ENCODE measurements around the gene GMEB1. TPM values are rescaled to one million over a fixed set of nuclear protein-coding genes. Genes with fewer than 3 reads are reported as not detected.
"Not testable (repeated sequence)": the region's sequence is repeated elsewhere in the genome, so short reads cannot be mapped to it uniquely, and the experiment has no call there.

GMEB1 gene
- total and polyA plus RNA-seq, 10 of the 15 experiments (the other 5 are each of a cell fraction or from before 2014, with no cell fraction given), result 4.9 to 17.6 (median 9.4) TPM

GRCh38 chr1:28655448-28656311 lies 12.9 kb upstream of the GMEB1 start:
- in situ Hi-C loops (cut with MboI); FAIRE-seq: not testable (repeated sequence)

GRCh38 chr1:28656335-28656734 lies 12.2 kb upstream of the GMEB1 start:
- Histone ChIP-seq H4K20me1 (ENCODE audit: control insufficient read depth, insufficient read depth) (no peaks in the 10 kb centered on the region), H3K27me3 (replicated peaks in 1 of 2; ENCODE audit: control insufficient read depth in 2 of 2, insufficient read depth in 2 of 2, low read length in 1 of 2) (no peaks in the 10 kb centered on the region), H3K4me2 (ENCODE audit: control insufficient read depth, insufficient read depth) (no peak overlapping the region), H3K9me3 (replicated peaks; ENCODE audit: control insufficient read depth, insufficient read depth, low read length) (no peaks in the 10 kb centered on the region), H2AFZ (ENCODE audit: control insufficient read depth, low read depth, low read length) (no peak overlapping the region), H3K4me1 (ENCODE audit: control insufficient read depth, insufficient read depth, low read length) (no peaks in the 10 kb centered on the region), H3K79me2 (ENCODE audit: control insufficient read depth, insufficient read depth, low read length) (no peaks in the 10 kb centered on the region), H3K27ac (ENCODE audit: control insufficient read depth, insufficient read depth) (no peak overlapping the region), H3K9ac (ENCODE audit: control insufficient read depth, insufficient read depth, low read length) (no peak overlapping the region), H3K36me3 (ENCODE audit: control insufficient read depth in 2 of 2, insufficient read depth in 2 of 2, low read length in 1 of 2) (no peaks in the 10 kb centered on the region), H3K4me3 (no peak overlapping the region)
- 75% methylated on average over 6 of the region's 6 CpGs for WGBS (ENCODE audit: insufficient coverage, insufficient replicate concordance, low lambda C conversion rate, missing lambda C conversion rate)
- RAD21 ChIA-PET (ENCODE audit: unreplicated experiment), result no interaction called here
- CTCF ChIA-PET, result interaction anchor here (1.0 to 1.3 kb wide), 2 partner anchors 16 to 101 kb away, joined by 3 to 4 read pairs; no protein-coding TSS in a partner anchor
- BruUV-seq (replicated peaks), result no TSS peak
- no peak for DNase-seq (ENCODE audit: low read depth, low spot score)
- no peak for FAIRE-seq
- intact Hi-C loops (cut with micrococcal nuclease; ENCODE audit: unreplicated experiment) (no loop called here), in situ Hi-C loops (cut with MboI) (no loop called here)
- ATAC-seq, result no peak
- SMC1A ChIA-PET (ENCODE audit: uncharacterized antibody, unreplicated experiment), result interaction anchor here (1.5 kb wide), 1 partner anchor 12 kb away, joined by 3 read pairs; no protein-coding TSS in a partner anchor
- POLR2A ChIA-PET, result interaction anchor here (2.8 kb wide), 1 partner anchor 12 kb away, joined by 9 read pairs; the partner anchor contains the start of gene GMEB1
- TF ChIP-seq YY1 (IDR thresholded peaks at IDR 0.05; ENCODE audit: low read depth, low read length) (no peak), PML (IDR thresholded peaks at IDR 0.05; ENCODE audit: low read length) (no peak), IRF3 (IDR thresholded peaks at IDR 0.05) (no peak), JUNB (IDR thresholded peaks at IDR 0.05) (no peak), RAD51 (IDR thresholded peaks at IDR 0.05) (no peak), HDAC2 (IDR thresholded peaks at IDR 0.05) (no peak), SRF (IDR thresholded peaks at IDR 0.05; ENCODE audit: low read depth in 2 of 2, low read length in 2 of 2) (no peak), POLR2AphosphoS2 (IDR thresholded peaks at IDR 0.05; ENCODE audit: low read depth, low read length) (no peak), RELB (IDR thresholded peaks at IDR 0.05; ENCODE audit: low read depth) (no peak), ZNF384 (IDR thresholded peaks at IDR 0.05; ENCODE audit: borderline replicate concordance, low read depth, low read length) (no peak), ZZZ3 (IDR thresholded peaks at IDR 0.05; ENCODE audit: control insufficient read depth, insufficient read length, low read depth) (no peak), TCF7 (IDR thresholded peaks at IDR 0.05; ENCODE audit: borderline replicate concordance) (no peak), CBX3 (IDR thresholded peaks at IDR 0.05; ENCODE audit: borderline replicate concordance, low read depth) (no peak), NFIC (IDR thresholded peaks at IDR 0.05; ENCODE audit: low read depth, low read length) (no peak)

More at GRCh38 chr1:28655448-28656311, 12.9 kb upstream of the GMEB1 start:
- POLR2A ChIA-PET, result interaction anchor here (2.8 kb wide), 1 partner anchor 13 kb away, joined by 9 read pairs; the partner anchor contains the start of gene GMEB1
- H3K4me2 ChIP-seq (ENCODE audit: control insufficient read depth, insufficient read depth); BruUV-seq (replicated peaks); ATAC-seq; H3K4me1 ChIP-seq (ENCODE audit: control insufficient read depth, insufficient read depth, low read length); H2AFZ ChIP-seq (ENCODE audit: control insufficient read depth, low read depth, low read length); H3K27ac ChIP-seq (ENCODE audit: control insufficient read depth, insufficient read depth); H3K9me3 ChIP-seq (replicated peaks; ENCODE audit: control insufficient read depth, insufficient read depth, low read length); DNase-seq (ENCODE audit: low read depth, low spot score); intact Hi-C loops (cut with micrococcal nuclease; ENCODE audit: unreplicated experiment); H3K79me2 ChIP-seq (ENCODE audit: control insufficient read depth, insufficient read depth, low read length); H3K36me3 ChIP-seq (ENCODE audit: control insufficient read depth in 2 of 2, insufficient read depth in 2 of 2, low read length in 1 of 2); SMC1A ChIA-PET (ENCODE audit: uncharacterized antibody, unreplicated experiment); H4K20me1 ChIP-seq (ENCODE audit: control insufficient read depth, insufficient read depth); H3K9ac ChIP-seq (ENCODE audit: control insufficient read depth, insufficient read depth, low read length); H3K27me3 ChIP-seq (replicated peaks in 1 of 2; ENCODE audit: control insufficient read depth in 2 of 2, insufficient read depth in 2 of 2, low read length in 1 of 2); H3K4me3 ChIP-seq: not testable (repeated sequence)
- RAD21 ChIA-PET (ENCODE audit: unreplicated experiment), result interaction anchor here (1.3 kb wide), 1 partner anchor 221 kb away, joined by 3 read pairs; no protein-coding TSS in a partner anchor
- TF ChIP-seq YY1 (IDR thresholded peaks at IDR 0.05; ENCODE audit: low read depth, low read length), result 0 out of 2 replicates have a peak, but pooled peaks have one; percentile 10
- 55% methylated on average over 10 of the region's 10 CpGs for WGBS (ENCODE audit: insufficient coverage, insufficient replicate concordance, low lambda C conversion rate, missing lambda C conversion rate)
- CTCF ChIA-PET, result interaction anchor here (1.3 kb wide), 1 partner anchor 15 kb away, joined by 4 read pairs; no protein-coding TSS in a partner anchor

Measured in GM12878 (cell line).